A673 (cell line): Measurements from ENCODE around the gene DCAF15. TPM values are rescaled to one million over a fixed set of nuclear protein-coding genes. Genes with fewer than 3 reads are reported as not detected.

Experiments used
- BruUV-seq: library from RNA; stranded (reverse); fragments of 400-500 nt; replicated peaks from 2 replicates; lab custom pipeline; 2021; lab: Mats Ljungman, UMichigan
- CTCF ChIA-PET: fragments of 300-600 bp; sonication (Branson Sonifier 250); formaldehyde crosslinking; loops from one replicate; lab custom pipeline; 2022; ENCODE audit warnings: antibody characterized with exemption; lab: Charles Lee
- POLR2A ChIA-PET: fragments of 300-600 bp; sonication (Branson Sonifier 250); formaldehyde crosslinking; loops from one replicate; lab custom pipeline; 2022; ENCODE audit warnings: antibody characterized with exemption; ENCODE audit not compliant: low non-redundant PET; lab: Charles Lee
- DNase-seq: peaks from one replicate; pipeline ENCODE4 v3.0.0-alpha.2; 2015; ENCODE audit warnings: low spot score
- H3K27ac ChIP-seq: fragments of 200-600 bp; sonication (generic); 2 replicates; pipeline ENCODE4 v1.5.1; 2016; ENCODE audit warnings: mixed run types, low read depth, mild to moderate bottlenecking, mixed read lengths, antibody characterized with exemption, low read length; ENCODE audit not compliant: poor library complexity, severe bottlenecking
- H3K27me3 ChIP-seq: fragments of 200-600 bp; sonication (generic); replicated peaks from 2 replicates; pipeline ENCODE4 v1.6.1; 2017; ENCODE audit warnings: mixed run types, low read depth, mild to moderate bottlenecking, mixed read lengths, antibody characterized with exemption, low read length; ENCODE audit not compliant: insufficient read depth, poor library complexity
- H3K36me3 ChIP-seq: fragments of 200-600 bp; sonication (generic); 2 replicates; pipeline ENCODE4 v1.6.1; 2016; ENCODE audit warnings: mixed run types, mild to moderate bottlenecking, mixed read lengths, antibody characterized with exemption, low read length; ENCODE audit not compliant: insufficient read depth, poor library complexity, severe bottlenecking
- H3K4me1 ChIP-seq: fragments of 200-600 bp; sonication (generic); 2 replicates; pipeline ENCODE4 v1.6.1; 2017; ENCODE audit warnings: mixed run types, mild to moderate bottlenecking, mixed read lengths, antibody characterized with exemption, low read length; ENCODE audit not compliant: insufficient read depth, poor library complexity, severe bottlenecking
- H3K4me3 ChIP-seq: fragments of 200-600 bp; sonication (generic); 2 replicates; pipeline ENCODE4 v1.5.1; 2016; ENCODE audit warnings: low read depth, mixed run types, mild to moderate bottlenecking, mixed read lengths, low read length; ENCODE audit not compliant: poor library complexity, severe bottlenecking
- H3K9me3 ChIP-seq: fragments of 200-600 bp; sonication (generic); 2 replicates; pipeline ENCODE4 v1.6.1; 2016; ENCODE audit warnings: mixed run types, low read depth, mild to moderate bottlenecking, mixed read lengths, antibody characterized with exemption, low read length; ENCODE audit not compliant: poor library complexity, severe bottlenecking
- EZH2 ChIP-seq: fragments of 200-600 bp; sonication (generic); IDR thresholded peaks from 2 replicates; pipeline ENCODE4 v1.6.1; 2017; ENCODE audit warnings: borderline replicate concordance, low read depth, mild to moderate bottlenecking, mixed read lengths, antibody characterized with exemption, low read length; ENCODE audit not compliant: poor library complexity, severe bottlenecking
- intact Hi-C: fragments of 100-400 bp; cut with micrococcal nuclease; formaldehyde crosslinking; loops from one replicate; pipeline ENCODE4 v1.10.0; 2022; ENCODE audit not compliant: unreplicated experiment
- total RNA-seq: library from RNA; stranded (reverse); gene quantifications from 2 replicates; pipeline ENCODE4 v1.2.3, GENCODE V29; 2021
- TF ChIP-seq, protein P1 (sequence below): fragments of 300-800, 200-600 bp; sonication (generic); conservative IDR thresholded peaks from 2 replicates; pipeline ENCODE4 v1.5.1; 2017; ENCODE audit warnings: low read depth, mild to moderate bottlenecking, antibody characterized with exemption, low read length, moderate library complexity, mixed read lengths

DCAF15 gene
- total RNA-seq, 1 experiment from 2014 or later, result 65.4 TPM

DNA sequence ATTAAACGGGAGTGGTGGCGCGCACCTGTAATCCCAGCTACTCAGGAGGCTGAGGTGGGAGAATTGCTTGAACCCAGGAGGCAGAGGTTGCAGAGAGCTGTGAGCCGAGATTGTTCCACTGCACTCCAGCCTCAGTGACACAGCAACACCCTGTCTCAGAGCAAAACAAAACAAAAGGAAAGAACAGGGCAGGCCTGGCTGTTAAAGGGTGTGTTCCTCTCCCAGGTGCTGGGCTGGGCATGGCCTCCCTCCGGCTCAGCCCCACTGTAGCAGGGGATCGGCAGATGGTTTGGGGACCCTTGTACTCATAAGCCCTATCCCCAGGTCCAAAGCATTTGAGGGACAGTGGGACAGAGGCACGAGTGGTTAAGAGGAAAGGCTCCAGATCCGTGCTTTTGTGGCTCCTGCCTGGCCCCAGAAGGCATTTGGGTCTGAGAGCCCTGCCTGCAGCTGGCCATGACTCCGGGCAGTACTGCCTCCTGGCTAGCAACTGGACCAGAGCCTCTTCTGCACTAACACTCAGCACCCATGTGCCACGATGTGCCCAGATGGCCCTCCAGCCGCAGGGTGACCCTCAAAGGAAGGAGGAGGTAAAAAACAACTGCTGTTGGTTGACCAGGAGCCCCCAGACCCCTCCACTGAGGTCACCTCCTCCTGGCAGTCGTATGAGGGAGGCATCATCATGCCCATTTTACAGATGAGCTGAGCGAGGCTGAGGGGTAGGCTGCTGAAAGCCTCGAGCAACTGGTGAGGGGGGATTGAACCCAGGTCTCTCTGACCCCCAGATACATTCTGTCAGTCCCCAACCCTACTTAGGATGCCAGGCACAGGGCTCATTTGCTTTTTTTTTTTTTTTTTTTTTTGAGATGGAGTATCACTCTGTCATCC, 43.8 kb downstream of the DCAF15 start:
- intact Hi-C loops, result no loop called here
- CTCF ChIA-PET, result no interaction called here
- Histone ChIP-seq H3K4me3 (no peak overlapping the region), H3K36me3 (peaks cover 11% of the 10 kb centered on the region), H3K4me1 (no peaks in the 10 kb centered on the region), H3K9me3 (peaks cover 6% of the 10 kb centered on the region), H3K27ac (no peak overlapping the region), H3K27me3 (no peaks in the 10 kb centered on the region)
- TF ChIP-seq, protein P1, sequence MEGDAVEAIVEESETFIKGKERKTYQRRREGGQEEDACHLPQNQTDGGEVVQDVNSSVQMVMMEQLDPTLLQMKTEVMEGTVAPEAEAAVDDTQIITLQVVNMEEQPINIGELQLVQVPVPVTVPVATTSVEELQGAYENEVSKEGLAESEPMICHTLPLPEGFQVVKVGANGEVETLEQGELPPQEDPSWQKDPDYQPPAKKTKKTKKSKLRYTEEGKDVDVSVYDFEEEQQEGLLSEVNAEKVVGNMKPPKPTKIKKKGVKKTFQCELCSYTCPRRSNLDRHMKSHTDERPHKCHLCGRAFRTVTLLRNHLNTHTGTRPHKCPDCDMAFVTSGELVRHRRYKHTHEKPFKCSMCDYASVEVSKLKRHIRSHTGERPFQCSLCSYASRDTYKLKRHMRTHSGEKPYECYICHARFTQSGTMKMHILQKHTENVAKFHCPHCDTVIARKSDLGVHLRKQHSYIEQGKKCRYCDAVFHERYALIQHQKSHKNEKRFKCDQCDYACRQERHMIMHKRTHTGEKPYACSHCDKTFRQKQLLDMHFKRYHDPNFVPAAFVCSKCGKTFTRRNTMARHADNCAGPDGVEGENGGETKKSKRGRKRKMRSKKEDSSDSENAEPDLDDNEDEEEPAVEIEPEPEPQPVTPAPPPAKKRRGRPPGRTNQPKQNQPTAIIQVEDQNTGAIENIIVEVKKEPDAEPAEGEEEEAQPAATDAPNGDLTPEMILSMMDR, result no peak
- POLR2A ChIA-PET, result no interaction called here
- DNase-seq, result no peak
- no TSS peak for BruUV-seq

DNA sequence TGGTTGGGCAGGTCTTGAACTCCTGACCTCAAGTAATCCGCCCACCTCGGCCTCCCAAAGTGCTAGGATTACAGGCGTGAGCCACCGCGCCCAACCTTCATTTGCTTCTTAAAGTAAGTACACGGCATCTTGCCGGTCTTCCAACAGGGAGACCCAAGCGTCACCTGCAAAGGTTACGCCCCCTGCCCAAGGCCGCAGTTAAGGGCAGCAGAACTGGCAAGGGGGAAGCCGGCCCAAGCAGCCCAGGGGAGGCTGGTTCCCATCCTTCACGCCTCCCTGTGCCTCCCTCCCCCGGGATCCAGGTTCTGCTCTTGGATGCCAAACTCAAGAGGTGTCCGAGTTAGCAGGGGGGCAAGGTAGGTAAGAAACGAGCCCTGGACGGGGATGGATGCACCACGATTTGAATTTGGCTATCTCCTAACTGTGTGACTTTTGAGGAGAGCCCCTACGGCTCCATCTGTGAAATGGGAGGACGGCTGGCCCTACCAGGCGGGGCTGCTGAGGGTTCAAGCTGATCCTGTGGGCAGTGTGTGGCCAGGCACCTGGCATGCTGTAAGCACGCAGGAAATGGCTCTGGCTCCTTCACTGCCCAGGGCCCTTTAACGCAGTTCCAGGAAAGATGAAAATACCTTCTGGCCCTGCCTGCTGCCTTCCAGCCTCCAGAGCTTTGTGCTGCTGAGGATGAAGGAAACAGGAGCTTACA, 44.8 kb downstream of the DCAF15 start:
- no peak overlapping the region for H3K4me3 ChIP-seq
- BruUV-seq, result no TSS peak
- H3K36me3 ChIP-seq, result peaks cover 11% of the 10 kb centered on the region
- ChIA-PET POLR2A (no interaction called here), CTCF (no interaction called here)
- DNase-seq, result no peak
- intact Hi-C loops, result no loop called here
- no peak for TF ChIP-seq EZH2
- no peaks in the 10 kb centered on the region for H3K27me3 ChIP-seq
- H3K9me3 ChIP-seq, result peaks cover 6% of the 10 kb centered on the region
- no peaks in the 10 kb centered on the region for H3K4me1 ChIP-seq
- H3K27ac ChIP-seq, result no peak overlapping the region

DNA sequence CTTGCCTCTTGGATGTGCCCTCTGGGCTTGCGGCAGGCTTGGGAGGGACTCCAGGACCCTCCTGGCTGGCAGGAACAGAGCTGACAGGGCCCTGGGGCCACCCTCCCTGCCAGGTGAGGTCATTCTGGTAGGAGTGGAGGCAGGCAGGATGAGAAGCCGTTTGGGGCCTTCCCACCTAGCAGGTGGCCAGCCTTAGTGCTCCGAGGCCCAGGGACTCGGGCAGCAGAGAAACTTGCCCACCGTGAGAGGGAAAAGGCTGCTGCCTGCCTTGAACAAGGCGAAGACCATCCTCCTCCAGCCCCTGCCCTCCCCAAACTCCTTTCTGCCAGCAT, 45.3 kb downstream of the DCAF15 start:
- Histone ChIP-seq H3K36me3 (peaks cover 6% of the 10 kb centered on the region), H3K4me3 (no peak overlapping the region), H3K9me3 (peaks cover 6% of the 10 kb centered on the region), H3K27me3 (no peaks in the 10 kb centered on the region), H3K4me1 (no peaks in the 10 kb centered on the region), H3K27ac (no peak overlapping the region)
- ChIA-PET CTCF (no interaction called here), POLR2A (no interaction called here)
- BruUV-seq, result no TSS peak
- no peak for DNase-seq
- intact Hi-C loops, result no loop called here
- no peak for TF ChIP-seq EZH2
- TF ChIP-seq, protein P1, result no peak
